GM12891 (cell line): ENCODE data around the gene BCL11B.

Experiments used
- PAX5 ChIP-seq: IDR thresholded peaks from 2 replicates; pipeline ENCODE4 v1.6.1; 2011; ENCODE audit warnings: low read length, moderate library complexity, mild to moderate bottlenecking; ENCODE audit not compliant: insufficient read depth, severe bottlenecking
- POLR2A ChIP-seq: IDR thresholded peaks from 2 replicates; pipeline ENCODE4 v1.6.1; 2011; ENCODE audit warnings: low read depth, low read length, control low read depth
- POLR2AphosphoS5 ChIP-seq: IDR thresholded peaks from 2 replicates; pipeline ENCODE4 v1.6.1; 2011; ENCODE audit warnings: low read depth, low read length, control low read depth
- POU2F2 ChIP-seq: IDR thresholded peaks from 2 replicates; pipeline ENCODE4 v1.6.1; 2011; ENCODE audit warnings: low read depth, mild to moderate bottlenecking, control low read depth, low read length, moderate library complexity
- TAF1 ChIP-seq: IDR thresholded peaks from 2 replicates; pipeline ENCODE4 v1.6.1; 2011; ENCODE audit warnings: low read depth, low read length, control low read depth

DNA sequence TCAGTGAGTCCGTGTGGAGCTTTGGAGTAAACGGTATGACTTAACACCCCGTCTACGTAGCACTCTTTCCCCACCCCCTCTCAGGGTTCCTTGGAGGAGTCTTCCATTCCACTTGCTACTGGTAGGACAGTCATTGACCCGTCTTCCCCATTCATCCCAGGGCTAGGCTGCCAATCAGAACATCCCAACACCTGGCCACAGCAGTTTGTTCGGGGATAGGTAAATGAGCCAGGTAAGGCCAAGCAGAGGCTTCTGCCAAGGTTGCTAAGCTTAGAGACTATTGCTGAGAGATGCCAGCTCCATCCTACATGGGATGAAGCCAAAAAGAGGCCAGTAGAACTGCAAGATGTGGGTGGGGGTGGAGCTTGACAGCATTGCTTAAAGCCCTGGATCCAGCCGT lies 130.8 kb downstream of the BCL11B start:
- TF ChIP-seq POLR2A (no peak), POLR2AphosphoS5 (no peak), TAF1 (no peak), POU2F2 (no peak), PAX5 (no peak)
